ENCODE measurements around the gene CHAT. TPM values are rescaled to one million over a fixed set of nuclear protein-coding genes. Genes with fewer than 3 reads are reported as not detected.

The CHAT gene
- total and polyA plus RNA-seq, 4 donors: not detected

- H3K27me3 ChIP-seq (ENCODE audit: control insufficient read depth in 3 of 3, insufficient read depth in 3 of 3, low read length in 2 of 3): peaks cover 0 to 28% (median 0%) of the 10 kb centered on the region in 3 donors
- ATAC-seq (ENCODE audit: insufficient read depth, low FRiP score): no peak
- no peak for DNase-seq
These were observed 10.8 kb downstream of the CHAT start for GRCh38 chr10:49624629-49625028.

GRCh38 chr10:49625411-49625810 is 11.6 kb downstream of the CHAT start:
- WGBS, 2 donors: 84 to 88% methylated on average over 10 of the region's 10 CpGs
- Histone ChIP-seq H3K4me1 (ENCODE audit: control insufficient read depth in 5 of 5, insufficient read depth in 5 of 5, low read length in 5 of 5) (peaks cover 0 to 4% (median 0%) of the 10 kb centered on the region in 5 donors), H3K27me3 (ENCODE audit: control insufficient read depth in 3 of 3, insufficient read depth in 3 of 3, low read length in 2 of 3) (peaks cover 0 to 22% (median 0%) of the 10 kb centered on the region in 3 donors), H3K9me3 (ENCODE audit: control insufficient read depth in 4 of 4, insufficient read depth in 3 of 4, low read length in 3 of 4) (peaks cover 0 to 3% (median 0%) of the 10 kb centered on the region in 4 donors), H3K36me3 (ENCODE audit: control insufficient read depth in 4 of 4, insufficient read depth in 4 of 4, low read length in 4 of 4) (no peaks in the 10 kb centered on the region), H3K4me3 (no peak overlapping the region), H3K9ac (ENCODE audit: insufficient read depth in 1 of 2, low read length in 2 of 2) (no peak overlapping the region), H3K27ac (ENCODE audit: low read depth in 1 of 2, low read length in 1 of 2) (no peak overlapping the region)
- TF ChIP-seq CTCF (IDR thresholded peaks at IDR 0.05; ENCODE audit: control extremely low read depth, extremely low read depth): no peak
- DNase-seq: no peak
- ATAC-seq (ENCODE audit: insufficient read depth, low FRiP score): no peak

More at GRCh38 chr10:49624629-49625028, 10.8 kb downstream of the CHAT start:
- WGBS, 2 donors: 60 to 78% methylated on average over 5 of the region's 5 CpGs
- H3K4me1 ChIP-seq (ENCODE audit: control insufficient read depth in 5 of 5, insufficient read depth in 5 of 5, low read length in 5 of 5): peaks cover 0 to 4% (median 0%) of the 10 kb centered on the region in 5 donors
- no peaks in the 10 kb centered on the region for H3K36me3 ChIP-seq (ENCODE audit: control insufficient read depth in 4 of 4, insufficient read depth in 4 of 4, low read length in 4 of 4)
- H3K4me3 ChIP-seq: no peak overlapping the region
- TF ChIP-seq CTCF (IDR thresholded peaks at IDR 0.05; ENCODE audit: control extremely low read depth, extremely low read depth): no peak
- no peak overlapping the region for H3K9ac ChIP-seq (ENCODE audit: insufficient read depth in 1 of 2, low read length in 2 of 2)
- H3K9me3 ChIP-seq (ENCODE audit: control insufficient read depth in 4 of 4, insufficient read depth in 3 of 4, low read length in 3 of 4): peaks cover 0 to 3% (median 0%) of the 10 kb centered on the region in 4 donors
- H3K27ac ChIP-seq (ENCODE audit: low read depth in 1 of 2, low read length in 1 of 2): no peak overlapping the region

GRCh38 chr10:49627038-49627437 is 13.2 kb downstream of the CHAT start:
- 91 to 93% methylated on average over 7 of the region's 7 CpGs for WGBS, 2 donors
- H3K9ac ChIP-seq (ENCODE audit: insufficient read depth in 1 of 2, low read length in 2 of 2): no peak overlapping the region
- ATAC-seq (ENCODE audit: insufficient read depth, low FRiP score) (no peak), DNase-seq (no peak)
- no peak overlapping the region for H3K27ac ChIP-seq (ENCODE audit: low read depth in 1 of 2, low read length in 1 of 2)
- H3K4me3 ChIP-seq: no peak overlapping the region
- no peaks in the 10 kb centered on the region for H3K36me3 ChIP-seq (ENCODE audit: control insufficient read depth in 4 of 4, insufficient read depth in 4 of 4, low read length in 4 of 4)
- TF ChIP-seq CTCF (IDR thresholded peaks at IDR 0.05; ENCODE audit: control extremely low read depth, extremely low read depth): no peak
- H3K9me3 ChIP-seq (ENCODE audit: control insufficient read depth in 4 of 4, insufficient read depth in 3 of 4, low read length in 3 of 4): peaks cover 0 to 3% (median 0%) of the 10 kb centered on the region in 4 donors
- H3K27me3 ChIP-seq (ENCODE audit: control insufficient read depth in 3 of 3, insufficient read depth in 3 of 3, low read length in 2 of 3): peaks cover 0 to 25% (median 0%) of the 10 kb centered on the region in 3 donors
- no peaks in the 10 kb centered on the region for H3K4me1 ChIP-seq (ENCODE audit: control insufficient read depth in 5 of 5, insufficient read depth in 5 of 5, low read length in 5 of 5)

All from lung (tissue), 12 donors.